ENCODE results near the gene SPOCK3.

Gene SPOCK3

GRCh38 chr4:166688835-166689234 is 545.5 kb downstream of the SPOCK3 start:
- no peak for DNase-seq (ENCODE audit: extremely low read depth in 1 of 2, low read depth in 1 of 2)

- no peak for DNase-seq (ENCODE audit: extremely low read depth in 1 of 2, low read depth in 1 of 2)
Observed at GRCh38 chr4:166687828-166688227, 546.5 kb downstream of the SPOCK3 start.
